Nephron (organoid): Measurements from ENCODE around the gene DIS3L2.

Experiments used
- H3K27ac Mint-ChIP-seq, 3 experiments: 2 replicates each; pipeline ENCODE4 v1.8.0; 2020; ENCODE audit warnings: mixed read lengths in 3 of 3, mild to moderate bottlenecking in 2 of 3, moderate library complexity in 1 of 3
- H3K27me3 Mint-ChIP-seq: 2 replicates; pipeline ENCODE4 v1.8.0; 2021; ENCODE audit warnings: low read depth, mild to moderate bottlenecking, moderate library complexity, mixed read lengths
- H3K36me3 Mint-ChIP-seq: 2 replicates; pipeline ENCODE4 v1.8.0; 2020; ENCODE audit warnings: low read depth, mixed read lengths
- H3K4me1 Mint-ChIP-seq: 2 replicates; pipeline ENCODE4 v1.8.0; 2020; ENCODE audit warnings: mixed read lengths
- H3K4me3 Mint-ChIP-seq, 3 experiments: 2 replicates each; pipeline ENCODE4 v1.8.0; 2020; ENCODE audit warnings: mild to moderate bottlenecking in 3 of 3, mixed read lengths in 3 of 3, moderate library complexity in 2 of 3
- H3K9me3 Mint-ChIP-seq: 2 replicates; pipeline ENCODE4 v1.8.0; 2020; ENCODE audit warnings: mixed read lengths
- TF ChIP-seq, protein P1 (sequence below), 3 experiments: fragments of 200-600 bp; sonication (generic); IDR thresholded peaks; one replicate each; pipeline ENCODE4 v1.5.0; 2021; ENCODE audit warnings: antibody characterized with exemption in 3 of 3; ENCODE audit not compliant: unreplicated experiment in 3 of 3

DIS3L2 gene

DNA sequence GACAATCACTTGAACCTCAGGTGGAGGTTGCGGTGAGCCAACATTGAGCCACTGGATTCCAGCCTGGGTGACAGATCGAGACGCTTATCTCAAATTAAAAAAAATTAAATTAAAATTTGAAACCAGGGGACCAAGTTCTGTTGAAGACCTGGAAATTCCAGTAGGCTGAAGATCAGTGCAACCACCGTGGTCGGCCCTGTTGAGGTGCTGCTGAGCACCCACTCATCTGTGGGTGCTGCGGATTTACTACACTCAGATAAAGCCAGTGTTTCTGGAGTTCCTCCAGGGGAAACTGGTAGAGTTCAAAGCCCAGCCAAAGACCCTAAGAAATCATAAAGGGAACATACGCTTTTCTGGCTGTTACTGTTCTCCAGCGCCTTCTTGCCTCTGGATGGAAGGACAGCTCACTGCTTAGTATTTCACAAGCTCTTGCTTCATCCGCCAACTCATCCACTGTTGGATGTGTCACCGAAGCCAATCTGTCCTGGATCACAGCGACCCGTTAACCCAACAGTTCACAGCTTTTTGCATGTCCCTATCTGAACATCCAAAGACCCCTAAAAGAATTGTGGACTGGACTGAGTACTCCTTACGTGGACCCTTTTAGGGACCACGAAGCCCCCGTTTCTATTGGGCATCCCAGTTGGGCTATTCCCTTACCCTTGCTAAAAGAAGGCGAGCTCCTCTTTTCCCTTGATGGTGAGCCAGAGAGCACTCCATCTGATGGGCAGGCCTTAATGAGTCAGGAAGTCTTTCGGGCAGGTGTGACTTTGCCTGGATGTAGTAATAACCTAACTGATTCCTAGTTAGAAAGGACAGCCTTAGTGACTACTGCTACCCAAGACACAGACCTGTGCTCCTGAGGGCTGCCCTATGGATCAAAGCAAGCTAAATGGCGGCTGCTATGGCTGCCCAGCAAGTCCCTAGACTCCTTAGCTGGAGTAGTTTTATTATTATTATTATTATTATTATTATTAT lies 411.0 kb downstream of the DIS3L2 start:
- TF ChIP-seq, protein P1, sequence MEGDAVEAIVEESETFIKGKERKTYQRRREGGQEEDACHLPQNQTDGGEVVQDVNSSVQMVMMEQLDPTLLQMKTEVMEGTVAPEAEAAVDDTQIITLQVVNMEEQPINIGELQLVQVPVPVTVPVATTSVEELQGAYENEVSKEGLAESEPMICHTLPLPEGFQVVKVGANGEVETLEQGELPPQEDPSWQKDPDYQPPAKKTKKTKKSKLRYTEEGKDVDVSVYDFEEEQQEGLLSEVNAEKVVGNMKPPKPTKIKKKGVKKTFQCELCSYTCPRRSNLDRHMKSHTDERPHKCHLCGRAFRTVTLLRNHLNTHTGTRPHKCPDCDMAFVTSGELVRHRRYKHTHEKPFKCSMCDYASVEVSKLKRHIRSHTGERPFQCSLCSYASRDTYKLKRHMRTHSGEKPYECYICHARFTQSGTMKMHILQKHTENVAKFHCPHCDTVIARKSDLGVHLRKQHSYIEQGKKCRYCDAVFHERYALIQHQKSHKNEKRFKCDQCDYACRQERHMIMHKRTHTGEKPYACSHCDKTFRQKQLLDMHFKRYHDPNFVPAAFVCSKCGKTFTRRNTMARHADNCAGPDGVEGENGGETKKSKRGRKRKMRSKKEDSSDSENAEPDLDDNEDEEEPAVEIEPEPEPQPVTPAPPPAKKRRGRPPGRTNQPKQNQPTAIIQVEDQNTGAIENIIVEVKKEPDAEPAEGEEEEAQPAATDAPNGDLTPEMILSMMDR (IDR thresholded peaks at IDR 0.05; ENCODE audit: unreplicated experiment in 3 of 3): no peak
- H3K27ac Mint-ChIP-seq: no peak overlapping the region
- no peaks in the 10 kb centered on the region for H3K36me3 Mint-ChIP-seq
- no peak overlapping the region for H3K4me3 Mint-ChIP-seq
- no peaks in the 10 kb centered on the region for H3K9me3 Mint-ChIP-seq
- no peaks in the 10 kb centered on the region for H3K4me1 Mint-ChIP-seq
- H3K27me3 Mint-ChIP-seq: peaks cover 28% of the 10 kb centered on the region

GRCh38 chr2:232374356-232374755 lies 412.8 kb downstream of the DIS3L2 start:
- no peak overlapping the region for H3K27ac Mint-ChIP-seq
- H3K9me3 Mint-ChIP-seq: no peaks in the 10 kb centered on the region
- no peak overlapping the region for H3K4me3 Mint-ChIP-seq
- TF ChIP-seq, protein P1 (IDR thresholded peaks at IDR 0.05; ENCODE audit: unreplicated experiment in 3 of 3): no peak
- H3K4me1 Mint-ChIP-seq: no peaks in the 10 kb centered on the region
- H3K27me3 Mint-ChIP-seq: peaks cover 23% of the 10 kb centered on the region
- H3K36me3 Mint-ChIP-seq: no peaks in the 10 kb centered on the region

GRCh38 chr2:232375164-232375563 lies 413.7 kb downstream of the DIS3L2 start:
- H3K36me3 Mint-ChIP-seq: no peaks in the 10 kb centered on the region
- H3K4me1 Mint-ChIP-seq: no peaks in the 10 kb centered on the region
- no peak overlapping the region for H3K4me3 Mint-ChIP-seq
- TF ChIP-seq, protein P1 (IDR thresholded peaks at IDR 0.05; ENCODE audit: unreplicated experiment in 3 of 3): no peak
- peaks cover 23% of the 10 kb centered on the region for H3K27me3 Mint-ChIP-seq
- H3K27ac Mint-ChIP-seq: no peak overlapping the region
- H3K9me3 Mint-ChIP-seq: no peaks in the 10 kb centered on the region

GRCh38 chr2:232376260-232376659 lies 414.7 kb downstream of the DIS3L2 start:
- Mint-ChIP-seq H3K4me3 (no peak overlapping the region), H3K27ac (no peak overlapping the region), H3K4me1 (no peaks in the 10 kb centered on the region), H3K9me3 (no peaks in the 10 kb centered on the region), H3K27me3 (peaks cover 20% of the 10 kb centered on the region), H3K36me3 (no peaks in the 10 kb centered on the region)
- TF ChIP-seq, protein P1 (IDR thresholded peaks at IDR 0.05; ENCODE audit: unreplicated experiment in 3 of 3): no peak

- no peaks in the 10 kb centered on the region for H3K4me1 Mint-ChIP-seq
- peaks cover 17% of the 10 kb centered on the region for H3K27me3 Mint-ChIP-seq
- TF ChIP-seq, protein P1 (IDR thresholded peaks at IDR 0.05; ENCODE audit: unreplicated experiment in 3 of 3): no peak
- H3K9me3 Mint-ChIP-seq: no peaks in the 10 kb centered on the region
- no peak overlapping the region for H3K27ac Mint-ChIP-seq
- H3K4me3 Mint-ChIP-seq: no peak overlapping the region
- no peaks in the 10 kb centered on the region for H3K36me3 Mint-ChIP-seq
Observed at GRCh38 chr2:232376713-232377112, 415.2 kb downstream of the DIS3L2 start.

GRCh38 chr2:232377319-232377718 lies 415.8 kb downstream of the DIS3L2 start:
- Mint-ChIP-seq H3K27ac (no peak overlapping the region), H3K9me3 (no peaks in the 10 kb centered on the region), H3K27me3 (peaks cover 22% of the 10 kb centered on the region), H3K4me1 (no peaks in the 10 kb centered on the region), H3K36me3 (no peaks in the 10 kb centered on the region), H3K4me3 (no peak overlapping the region)
- TF ChIP-seq, protein P1 (IDR thresholded peaks at IDR 0.05; ENCODE audit: unreplicated experiment in 3 of 3): no peak
